NCI-H128 (cell line): Measurements from ENCODE around the gene DHTKD1.
"Not testable (repeated sequence)": the region's sequence is repeated elsewhere in the genome, so short reads cannot be mapped to it uniquely, and the experiment has no call there.

Experiments
- DNase-seq: peaks from one replicate; lab custom pipeline; 2025; ENCODE audit not compliant: unreplicated experiment; lab: John Stamatoyannopoulos, UW

The DHTKD1 gene

GRCh38 chr10:12062754-12063482 lies 5.8 kb upstream of the DHTKD1 start:
- no peak for DNase-seq

- DNase-seq: no peak
These were observed 5.3 kb upstream of the DHTKD1 start for GRCh38 chr10:12063483-12063818.

- DNase-seq: no peak
These were observed 1.4 kb upstream of the DHTKD1 start for GRCh38 chr10:12067336-12067735.

GRCh38 chr10:12071441-12071840 lies 2.7 kb downstream of the DHTKD1 start:
- DNase-seq: not testable (repeated sequence)

- DNase-seq: no peak
These were observed 4.8 kb downstream of the DHTKD1 start for GRCh38 chr10:12073526-12073925.

GRCh38 chr10:12077580-12078180 lies 8.9 kb downstream of the DHTKD1 start:
- no peak for DNase-seq

- DNase-seq: no peak
These were observed 12.7 kb downstream of the DHTKD1 start for GRCh38 chr10:12081470-12081869.

GRCh38 chr10:12081879-12082557 lies 13.3 kb downstream of the DHTKD1 start:
- no peak for DNase-seq

- DNase-seq: no peak
These were observed 20.2 kb downstream of the DHTKD1 start for GRCh38 chr10:12088919-12089318.

GRCh38 chr10:12091421-12091820 lies 22.7 kb downstream of the DHTKD1 start:
- DNase-seq: no peak

GRCh38 chr10:12097361-12097760 lies 28.6 kb downstream of the DHTKD1 start:
- not testable (repeated sequence) for DNase-seq

GRCh38 chr10:12097791-12098190 lies 29.0 kb downstream of the DHTKD1 start:
- peak; percentile 9 for DNase-seq

GRCh38 chr10:12098966-12099365 lies 30.2 kb downstream of the DHTKD1 start:
- no peak for DNase-seq

- DNase-seq: no peak
These were observed 35.0 kb downstream of the DHTKD1 start for GRCh38 chr10:12103802-12104201.

- DNase-seq: no peak
These were observed 39.0 kb downstream of the DHTKD1 start for GRCh38 chr10:12107781-12108180.

- no peak for DNase-seq
These were observed 40.5 kb downstream of the DHTKD1 start for GRCh38 chr10:12109286-12109685.

GRCh38 chr10:12111528-12111927 lies 42.8 kb downstream of the DHTKD1 start:
- DNase-seq: no peak

GRCh38 chr10:12113627-12114026 lies 44.9 kb downstream of the DHTKD1 start:
- no peak for DNase-seq

GRCh38 chr10:12121673-12122072 lies 52.9 kb downstream of the DHTKD1 start:
- no peak for DNase-seq

- peak; percentile 79 for DNase-seq
These were observed 60.7 kb downstream of the DHTKD1 start, which contains the start of gene SEC61A2 for GRCh38 chr10:12129222-12130111. Gene SEC61A2 (plus strand): TSS chr10:12129677. CDS start chr10:12129788, 111 bp downstream.

GRCh38 chr10:12130237-12130872 lies 61.6 kb downstream of the DHTKD1 start:
- DNase-seq: peak; percentile 4
